OCI-LY7 (cell line): ENCODE results near the gene GFPT1. TPM values are rescaled to one million over a fixed set of nuclear protein-coding genes. Genes with fewer than 3 reads are reported as not detected.

Source experiments
- BruUV-seq: library from RNA; stranded (reverse); fragments of 400-500 nt; replicated peaks from 2 replicates; lab custom pipeline; 2021; lab: Mats Ljungman, UMichigan
- CTCF ChIA-PET: fragments of 300-600 bp; sonication (Branson Sonifier 250); formaldehyde crosslinking; loops from one replicate; lab custom pipeline; 2022; ENCODE audit warnings: antibody characterized with exemption; ENCODE audit not compliant: unreplicated experiment; lab: Charles Lee
- POLR2A ChIA-PET: fragments of 300-600 bp; sonication (Branson Sonifier 250); formaldehyde crosslinking; loops from one replicate; lab custom pipeline; 2022; ENCODE audit warnings: antibody characterized with exemption; lab: Charles Lee
- DNase-seq: peaks from one replicate; pipeline ENCODE4 v3.0.0-alpha.2; 2015; ENCODE audit warnings: low spot score
- H2AFZ ChIP-seq: fragments of 200-600 bp; sonication (generic), shearing (Covaris generic); 2 replicates; pipeline ENCODE4 v1.6.1; 2014; ENCODE audit warnings: mild to moderate bottlenecking, antibody characterized with exemption, low read length, moderate library complexity
- H3K27ac ChIP-seq: fragments of 200-600 bp; sonication (generic); 2 replicates; pipeline ENCODE4 v1.5.1; 2014; ENCODE audit warnings: mixed run types, low read depth, mild to moderate bottlenecking, moderate library complexity, low read length, inconsistent platforms; ENCODE audit not compliant: poor library complexity, severe bottlenecking
- H3K36me3 ChIP-seq: fragments of 200-600 bp; sonication (generic); 2 replicates; pipeline ENCODE4 v1.6.1; 2014; ENCODE audit warnings: mild to moderate bottlenecking, antibody characterized with exemption, low read length, moderate library complexity, mixed read lengths; ENCODE audit not compliant: insufficient read depth
- H3K4me1 ChIP-seq: fragments of 200-600 bp; sonication (generic); 2 replicates; pipeline ENCODE4 v1.5.1; 2014; ENCODE audit warnings: mild to moderate bottlenecking, low read length; ENCODE audit not compliant: insufficient read depth, poor library complexity, severe bottlenecking
- H3K4me2 ChIP-seq: fragments of 200-600 bp; sonication (generic); 2 replicates; pipeline ENCODE4 v1.6.1; 2014; ENCODE audit warnings: mild to moderate bottlenecking, low read length
- H3K4me3 ChIP-seq: fragments of 200-600 bp; sonication (generic); 2 replicates; pipeline ENCODE4 v1.5.1; 2014; ENCODE audit warnings: mild to moderate bottlenecking, low read depth, low read length; ENCODE audit not compliant: poor library complexity, severe bottlenecking
- H3K79me2 ChIP-seq: fragments of 200-600 bp; sonication (generic); 2 replicates; pipeline ENCODE4 v1.6.1; 2016; ENCODE audit warnings: low read depth, mild to moderate bottlenecking, low read length, moderate library complexity, mixed read lengths; ENCODE audit not compliant: insufficient read depth
- H3K9me2 ChIP-seq: fragments of 200-600 bp; sonication (generic); 2 replicates; pipeline ENCODE4 v1.6.1; 2016; ENCODE audit warnings: mild to moderate bottlenecking, low read length, mixed read lengths; ENCODE audit not compliant: insufficient read depth
- H3K9me3 ChIP-seq: fragments of 200-600 bp; sonication (generic); 2 replicates; pipeline ENCODE4 v1.6.1; 2014; ENCODE audit warnings: mild to moderate bottlenecking, mixed run types, low read length, mixed read lengths
- H4K20me1 ChIP-seq: fragments of 200-600 bp; sonication (generic); 2 replicates; pipeline ENCODE4 v1.6.1; 2014; ENCODE audit warnings: mild to moderate bottlenecking, antibody characterized with exemption, low read length, moderate library complexity, mixed read lengths; ENCODE audit not compliant: insufficient read depth
- CTCF ChIP-seq: fragments of 200-600 bp; sonication (generic); conservative IDR thresholded peaks from 2 replicates; pipeline ENCODE4 v1.5.1; 2014; ENCODE audit warnings: mild to moderate bottlenecking, antibody characterized with exemption, low read length, moderate library complexity, mixed read lengths
- EZH2phosphoT487 ChIP-seq: fragments of 200-600 bp; sonication (generic); IDR thresholded peaks from 2 replicates; pipeline ENCODE4 v1.6.1; 2018; ENCODE audit warnings: low read depth, borderline replicate concordance, mild to moderate bottlenecking, mixed run types, antibody characterized with exemption, low read length, moderate library complexity, mixed read lengths
- intact Hi-C: fragments of 100-400 bp; cut with micrococcal nuclease; formaldehyde crosslinking; loops from one replicate; pipeline ENCODE4 v1.10.0; 2022; ENCODE audit not compliant: unreplicated experiment
- total RNA-seq, 2 experiments: library from RNA; depleted of rRNA in 1 of 2; stranded (reverse); fragments of >200 nt in 1 of 2; shearing (Covaris generic) in 1 of 2; gene quantifications; 2 replicates each; pipeline ENCODE4 v1.2.3, GENCODE V29; 2014 to 2022

Gene GFPT1
- total RNA-seq, 2 experiments from 2014 or later: 11.0 to 31.2 TPM

DNA sequence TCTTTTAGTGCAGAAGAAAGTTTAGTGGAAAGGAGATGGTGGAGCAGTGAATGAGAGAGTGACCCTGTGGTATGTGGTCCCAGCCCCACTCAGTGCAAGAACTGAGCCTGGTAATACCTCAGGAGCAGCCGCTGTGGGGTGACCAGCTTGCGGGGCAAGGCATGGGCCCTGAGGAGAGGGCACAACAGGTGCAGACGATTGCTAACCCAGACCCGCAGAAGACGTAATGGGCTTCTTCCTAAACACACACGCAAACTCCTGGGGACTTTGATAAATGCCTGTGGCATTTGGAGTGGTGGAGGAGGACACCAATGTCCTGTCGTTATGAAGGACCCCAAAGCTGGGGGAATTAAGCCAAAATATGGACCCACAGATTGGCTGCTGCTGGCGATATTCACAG is 78.7 kb downstream of the GFPT1 start:
- no peak for DNase-seq
- no peak overlapping the region for H3K27ac ChIP-seq
- H2AFZ ChIP-seq: no peak overlapping the region
- H3K4me2 ChIP-seq: no peak overlapping the region
- no peaks in the 10 kb centered on the region for H3K36me3 ChIP-seq
- no peaks in the 10 kb centered on the region for H3K9me3 ChIP-seq
- intact Hi-C loops: loop anchor here (5.0 kb wide), 1 partner anchor 281 kb away; no protein-coding TSS in a partner anchor
- BruUV-seq: no TSS peak
- no peaks in the 10 kb centered on the region for H3K9me2 ChIP-seq
- no peak for TF ChIP-seq EZH2phosphoT487
- TF ChIP-seq CTCF: no peak
- CTCF ChIA-PET: no interaction called here
- POLR2A ChIA-PET: no interaction called here
- H3K4me3 ChIP-seq: no peak overlapping the region
- no peaks in the 10 kb centered on the region for H3K79me2 ChIP-seq
- no peaks in the 10 kb centered on the region for H4K20me1 ChIP-seq
- no peaks in the 10 kb centered on the region for H3K4me1 ChIP-seq

GRCh38 chr2:69307579-69308064 is 79.4 kb downstream of the GFPT1 start:
- DNase-seq: no peak
- Histone ChIP-seq H3K4me2 (no peak overlapping the region), H3K4me1 (no peaks in the 10 kb centered on the region), H2AFZ (no peak overlapping the region), H3K36me3 (no peaks in the 10 kb centered on the region), H3K4me3 (no peak overlapping the region), H3K9me2 (no peaks in the 10 kb centered on the region), H3K79me2 (no peaks in the 10 kb centered on the region), H4K20me1 (no peaks in the 10 kb centered on the region), H3K27ac (no peak overlapping the region), H3K9me3 (no peaks in the 10 kb centered on the region)
- BruUV-seq: no TSS peak
- intact Hi-C loops: loop anchor here (2.0 to 5.0 kb wide), 2 partner anchors 280 to 365 kb away; no protein-coding TSS in a partner anchor
- ChIA-PET POLR2A (no interaction called here), CTCF (no interaction called here)
- no peak for TF ChIP-seq EZH2phosphoT487
- 0 out of 2 replicates have a peak, but pooled peaks have one; percentile 9 for TF ChIP-seq CTCF

GRCh38 chr2:69306822-69307578 is 80.0 kb downstream of the GFPT1 start:
- no peak overlapping the region for H2AFZ ChIP-seq
- TF ChIP-seq EZH2phosphoT487 (no peak), CTCF (peak; percentile 72)
- peak overlapping the region; percentile 64; the same call in 1 of the 2 replicates for H3K4me2 ChIP-seq
- H3K4me1 ChIP-seq: no peaks in the 10 kb centered on the region
- no peaks in the 10 kb centered on the region for H3K79me2 ChIP-seq
- H4K20me1 ChIP-seq: no peaks in the 10 kb centered on the region
- no TSS peak for BruUV-seq
- peak; percentile 59 for DNase-seq
- H3K4me3 ChIP-seq: peak overlapping the region; percentile 37
- H3K9me3 ChIP-seq: no peaks in the 10 kb centered on the region
- no peaks in the 10 kb centered on the region for H3K36me3 ChIP-seq
- H3K9me2 ChIP-seq: no peaks in the 10 kb centered on the region
- POLR2A ChIA-PET: no interaction called here
- CTCF ChIA-PET: interaction anchor here (0.6 kb wide), 1 partner anchor 18 kb away, joined by 3 read pairs; no protein-coding TSS in a partner anchor
- H3K27ac ChIP-seq: no peak overlapping the region
- intact Hi-C loops: loop anchor here (2.0 to 5.0 kb wide), 2 partner anchors 280 to 364 kb away; no protein-coding TSS in a partner anchor
